Neuronal stem cell (in vitro differentiated cells): Measurements from ENCODE around the gene NAALADL2.
A peak's percentile ranks its signal among the peaks of the same experiment; 100 is the strongest.
"Not testable (repeated sequence)": the region's sequence is repeated elsewhere in the genome, so short reads cannot be mapped to it uniquely, and the experiment has no call there.

ENCODE experiments used
- DNase-seq: peaks from one replicate; pipeline ENCODE4 v3.0.0-alpha.2; 2013; ENCODE audit warnings: low spot score
- H2AFZ ChIP-seq: one replicate; pipeline ENCODE4 v1.6.1; 2013; ENCODE audit warnings: mild to moderate bottlenecking, low read length, inconsistent platforms
- H2AK5ac ChIP-seq: 2 replicates; pipeline ENCODE4 v1.6.1; 2013; ENCODE audit warnings: low read depth, mild to moderate bottlenecking, inconsistent platforms, low read length, moderate library complexity, mixed read lengths
- H2BK120ac ChIP-seq: 2 replicates; pipeline ENCODE4 v1.6.1; 2013; ENCODE audit warnings: low read depth, mild to moderate bottlenecking, inconsistent platforms, low read length, moderate library complexity, mixed read lengths
- H2BK12ac ChIP-seq: one replicate; pipeline ENCODE4 v1.6.1; 2013; ENCODE audit warnings: low read length, inconsistent platforms
- H2BK15ac ChIP-seq: 2 replicates; pipeline ENCODE4 v1.6.1; 2013; ENCODE audit warnings: mild to moderate bottlenecking, low read length, inconsistent platforms, mixed read lengths
- H2BK5ac ChIP-seq: one replicate; pipeline ENCODE4 v1.6.1; 2013; ENCODE audit warnings: inconsistent platforms, mild to moderate bottlenecking, low read length, moderate library complexity
- H3K14ac ChIP-seq: one replicate; pipeline ENCODE4 v1.6.1; 2013; ENCODE audit warnings: low read length, inconsistent platforms
- H3K18ac ChIP-seq: 2 replicates; pipeline ENCODE4 v1.6.1; 2013; ENCODE audit warnings: low read length, inconsistent platforms
- H3K23ac ChIP-seq: 2 replicates; pipeline ENCODE4 v1.6.1; 2013; ENCODE audit warnings: low read depth, mild to moderate bottlenecking, mixed read lengths, low read length, inconsistent platforms; ENCODE audit not compliant: poor library complexity
- H3K27ac ChIP-seq: replicated peaks from 3 replicates; pipeline ENCODE4 v1.5.1; 2013; ENCODE audit warnings: low read length, inconsistent platforms
- H3K27me3 ChIP-seq, 3 experiments: 2 replicates each; pipeline ENCODE4 v1.6.1; 2013; ENCODE audit warnings: low read length in 3 of 3, mild to moderate bottlenecking in 2 of 3, inconsistent platforms in 1 of 3, low read depth in 1 of 3, mixed read lengths in 1 of 3, moderate library complexity in 1 of 3; ENCODE audit not compliant: control insufficient read depth in 3 of 3, insufficient read depth in 3 of 3
- H3K36me3 ChIP-seq, 2 donors: replicated peaks in 1 of 2; 2 replicates each; pipeline ENCODE4 v1.6.1; 2013; ENCODE audit warnings: low read length in 2 of 2; ENCODE audit not compliant: control insufficient read depth in 2 of 2, insufficient read depth in 2 of 2
- H3K4ac ChIP-seq: 2 replicates; pipeline ENCODE4 v1.6.1; 2013; ENCODE audit warnings: inconsistent platforms, mild to moderate bottlenecking, low read length, moderate library complexity
- H3K4me1 ChIP-seq, 2 donors: 1 replicate in 1 of 2; 2 replicates in 1 of 2; pipeline ENCODE4 v1.6.1; 2013; ENCODE audit warnings: low read length in 2 of 2, low read depth in 1 of 2; ENCODE audit not compliant: control insufficient read depth in 2 of 2, insufficient read depth in 1 of 2
- H3K4me2 ChIP-seq: one replicate; pipeline ENCODE4 v1.6.1; 2013; ENCODE audit warnings: mild to moderate bottlenecking, low read length, inconsistent platforms; ENCODE audit not compliant: insufficient read depth, poor library complexity, severe bottlenecking
- H3K4me3 ChIP-seq, 2 donors: 2 replicates each; pipeline ENCODE4 v1.5.1; 2013; ENCODE audit warnings: low read length in 2 of 2, mild to moderate bottlenecking in 2 of 2, inconsistent platforms in 1 of 2, moderate library complexity in 1 of 2
- H3K79me1 ChIP-seq: one replicate; pipeline ENCODE4 v1.6.1; 2013; ENCODE audit warnings: low read depth, mild to moderate bottlenecking, inconsistent platforms, low read length, moderate library complexity
- H3K9ac ChIP-seq: one replicate; pipeline ENCODE4 v1.6.1; 2013; ENCODE audit warnings: mild to moderate bottlenecking, low read depth, low read length, inconsistent platforms; ENCODE audit not compliant: poor library complexity
- H3K9me3 ChIP-seq, 2 donors: replicated peaks in 1 of 2; 2 replicates each; pipeline versions ENCODE3 to v1.6.1; 2013; ENCODE audit warnings: low read length in 2 of 2, mild to moderate bottlenecking in 2 of 2, inconsistent platforms in 1 of 2, low read depth in 1 of 2, mixed read lengths in 1 of 2, moderate library complexity in 1 of 2; ENCODE audit not compliant: control insufficient read depth in 2 of 2, insufficient read depth in 1 of 2
- H4K8ac ChIP-seq: one replicate; pipeline ENCODE4 v1.6.1; 2013; ENCODE audit warnings: low read depth, mild to moderate bottlenecking, inconsistent platforms, low read length, moderate library complexity
- H4K91ac ChIP-seq: one replicate; pipeline ENCODE4 v1.6.1; 2013; ENCODE audit warnings: low read length, low read depth, mild to moderate bottlenecking, inconsistent platforms; ENCODE audit not compliant: poor library complexity
- WGBS, 2 donors: extraction: QIAGEN DNeasy Blood & Tissue Kit; methylation state at CpG; one replicate each; pipeline ENCODE4 v1.1.7; 2013; ENCODE audit warnings: missing lambda C conversion rate in 2 of 2, mixed read lengths in 1 of 2; ENCODE audit not compliant: insufficient read length in 2 of 2, insufficient replicate concordance in 1 of 2; ENCODE audit errors: extremely low coverage in 2 of 2; 5-methylcytosine and 5-hydroxymethylcytosine counted together

The NAALADL2 gene

DNA sequence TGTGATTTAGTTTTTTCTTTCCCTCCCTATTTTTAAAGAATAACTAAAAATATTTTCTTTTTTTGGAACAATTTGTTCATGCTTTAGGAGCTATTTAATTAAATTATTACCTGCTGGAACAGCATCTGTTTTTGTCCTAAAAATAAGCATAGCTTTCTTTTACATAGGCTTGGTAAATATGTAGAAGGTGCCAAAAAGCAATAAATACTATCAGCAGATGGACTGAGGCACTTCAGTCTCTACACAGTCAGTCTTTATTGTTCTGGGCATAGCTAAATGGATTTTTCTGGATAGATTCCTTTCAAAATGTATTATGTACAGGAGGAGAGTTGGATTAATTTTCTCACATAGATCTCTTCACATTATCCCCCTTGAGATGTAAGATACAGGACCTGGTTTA is 223.5 kb downstream of the NAALADL2 start:
- no peak overlapping the region for H3K4me3 ChIP-seq
- H3K23ac ChIP-seq, result no peak overlapping the region
- H2AK5ac ChIP-seq, result no peak overlapping the region
- no peaks in the 10 kb centered on the region for H3K27me3 ChIP-seq
- H3K4me2 ChIP-seq, result no peak overlapping the region
- no peak overlapping the region for H2BK12ac ChIP-seq
- H2BK5ac ChIP-seq, result no peak overlapping the region
- no peak for DNase-seq
- no peak overlapping the region for H4K91ac ChIP-seq
- no peak overlapping the region for H3K9ac ChIP-seq
- H3K4me1 ChIP-seq, result peaks cover 0 to 8% of the 10 kb centered on the region in 2 donors
- H2AFZ ChIP-seq, result peak overlapping the region; percentile 18
- H4K8ac ChIP-seq, result no peak overlapping the region
- no peak overlapping the region for H2BK15ac ChIP-seq
- no peak overlapping the region for H3K27ac ChIP-seq
- no peaks in the 10 kb centered on the region for H3K79me1 ChIP-seq
- H3K4ac ChIP-seq, result no peak overlapping the region
- no peaks in the 10 kb centered on the region for H3K9me3 ChIP-seq
- H2BK120ac ChIP-seq, result no peak overlapping the region
- no peaks in the 10 kb centered on the region for H3K36me3 ChIP-seq
- H3K18ac ChIP-seq, result no peak overlapping the region
- H3K14ac ChIP-seq, result no peak overlapping the region

DNA sequence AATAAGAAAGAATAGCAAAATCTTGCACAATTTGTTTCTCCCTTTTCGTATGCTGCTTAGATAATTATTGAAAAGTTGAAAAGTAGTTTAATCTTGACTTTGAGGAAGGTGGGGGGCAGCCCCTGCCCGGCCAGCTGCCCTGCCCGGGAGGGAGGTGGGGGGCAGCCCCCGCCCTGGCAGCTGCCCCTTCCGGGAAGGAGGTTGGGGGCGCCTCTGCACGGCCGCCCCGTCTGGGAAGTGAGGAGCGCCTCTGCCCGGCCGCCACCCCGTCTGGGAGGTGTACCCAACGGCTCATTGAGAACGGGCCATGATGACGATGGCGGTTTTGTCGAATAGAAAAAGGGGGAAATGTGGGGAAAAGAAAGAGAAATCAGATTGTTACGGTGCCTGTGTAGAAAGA is 228.0 kb downstream of the NAALADL2 start:
- not testable (repeated sequence) for H4K91ac ChIP-seq, H3K14ac ChIP-seq, H4K8ac ChIP-seq, H3K4ac ChIP-seq, H3K27ac ChIP-seq, H3K36me3 ChIP-seq, DNase-seq, H2BK15ac ChIP-seq, H3K4me1 ChIP-seq, H3K4me2 ChIP-seq, H3K23ac ChIP-seq, H3K4me3 ChIP-seq, H3K27me3 ChIP-seq, H2BK12ac ChIP-seq, H3K79me1 ChIP-seq, H3K18ac ChIP-seq, H2AFZ ChIP-seq, H2BK5ac ChIP-seq, H2BK120ac ChIP-seq, H3K9ac ChIP-seq, H3K9me3 ChIP-seq, H2AK5ac ChIP-seq
- no CpG with 5 or more reads among the region's 19 CpGs for WGBS, 2 donors

DNA sequence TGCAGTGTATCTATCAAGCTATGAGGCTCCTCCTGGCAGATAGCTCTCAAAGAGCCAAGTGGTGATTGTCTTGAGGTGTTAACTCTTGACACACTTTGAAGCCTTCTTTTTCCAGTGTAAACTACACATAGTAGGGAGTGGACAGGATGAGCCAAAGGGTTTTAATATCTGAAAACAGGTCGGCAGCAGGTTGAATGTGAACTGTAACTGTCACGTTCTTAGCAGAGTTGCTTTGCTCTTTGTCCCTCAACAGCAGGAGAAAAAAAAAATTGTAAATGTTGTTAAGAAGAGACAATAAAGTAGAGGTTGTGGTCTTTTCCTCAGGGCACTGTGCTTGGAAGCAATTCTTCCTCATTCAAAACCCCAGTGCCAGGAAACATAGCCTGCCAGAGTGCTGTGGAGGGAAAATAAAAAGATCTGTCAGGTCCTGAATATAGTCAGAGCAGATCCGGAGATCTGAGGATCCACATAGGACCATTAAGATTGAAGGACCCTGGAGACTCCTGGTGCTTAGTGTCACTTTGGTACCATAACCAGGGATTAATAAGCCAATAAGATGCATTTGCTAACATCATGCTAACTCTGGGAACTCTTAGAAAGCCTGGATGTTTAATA is 229.7 kb downstream of the NAALADL2 start:
- Histone ChIP-seq H2BK15ac (no peak overlapping the region), H3K79me1 (no peaks in the 10 kb centered on the region), H3K23ac (no peak overlapping the region), H2AFZ (peak overlapping the region; percentile 21), H4K91ac (no peak overlapping the region), H3K27me3 (no peaks in the 10 kb centered on the region), H2BK5ac (no peak overlapping the region), H3K27ac (no peak overlapping the region), H3K36me3 (no peaks in the 10 kb centered on the region), H4K8ac (no peak overlapping the region), H3K4me2 (no peak overlapping the region), H3K14ac (no peak overlapping the region), H3K9me3 (no peaks in the 10 kb centered on the region), H3K4me1 (peaks cover 0 to under 1% of the 10 kb centered on the region in 2 donors), H2BK120ac (no peak overlapping the region), H3K4me3 (no peak overlapping the region), H3K4ac (no peak overlapping the region), H2AK5ac (no peak overlapping the region), H3K9ac (no peak overlapping the region), H3K18ac (no peak overlapping the region), H2BK12ac (no peak overlapping the region)
- no CpG with 5 or more reads among the region's 3 CpGs for WGBS, 2 donors
- no peak for DNase-seq

DNA sequence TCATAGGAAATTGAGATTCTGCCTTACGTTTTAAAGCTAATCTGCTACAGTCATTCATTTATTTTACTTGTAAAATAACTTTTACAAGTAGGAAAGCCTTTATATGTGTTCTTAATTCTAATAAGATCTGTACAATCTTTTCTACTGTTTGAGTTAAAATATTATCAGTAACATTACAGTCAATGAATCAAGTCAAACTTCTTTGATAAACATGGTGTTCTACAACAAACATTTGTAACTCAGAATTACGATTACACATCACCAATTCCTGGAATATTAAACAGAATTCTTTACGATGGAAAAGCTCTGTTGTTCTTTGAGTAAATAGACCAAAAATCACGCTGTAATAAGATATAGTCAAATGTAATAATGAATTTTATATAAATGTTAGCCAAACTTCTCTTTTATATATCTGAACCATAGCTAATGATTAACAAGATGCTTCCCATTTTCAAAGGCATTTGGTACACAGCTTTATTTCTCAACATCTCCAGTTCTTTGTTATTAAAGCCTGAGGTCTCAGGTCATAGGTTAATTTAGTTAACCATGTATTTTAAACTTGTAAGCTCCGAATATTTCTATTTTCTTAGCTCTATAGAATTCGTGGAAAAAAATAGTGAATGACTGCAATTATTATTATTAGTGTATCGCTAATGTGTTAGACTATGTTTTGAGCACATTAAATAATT is 232.4 kb downstream of the NAALADL2 start:
- Histone ChIP-seq H3K4me1 (no peaks in the 10 kb centered on the region), H3K4me2 (no peak overlapping the region), H2AFZ (no peak overlapping the region), H3K14ac (no peak overlapping the region), H3K4me3 (no peak overlapping the region), H3K79me1 (no peaks in the 10 kb centered on the region), H4K91ac (no peak overlapping the region), H2BK120ac (no peak overlapping the region), H4K8ac (no peak overlapping the region), H3K36me3 (no peaks in the 10 kb centered on the region), H2AK5ac (no peak overlapping the region), H2BK12ac (no peak overlapping the region), H3K9ac (no peak overlapping the region), H3K27me3 (no peaks in the 10 kb centered on the region), H3K9me3 (no peaks in the 10 kb centered on the region), H3K27ac (no peak overlapping the region), H3K4ac (no peak overlapping the region), H3K18ac (no peak overlapping the region), H2BK15ac (no peak overlapping the region), H3K23ac (no peak overlapping the region), H2BK5ac (no peak overlapping the region)
- WGBS, 2 donors, result no CpG with 5 or more reads among the region's 7 CpGs
- no peak for DNase-seq
